ENCODE results near the gene GPR107. TPM values are rescaled to one million over a fixed set of nuclear protein-coding genes. Genes with fewer than 3 reads are reported as not detected.

GPR107 gene
- total RNA-seq, 4 donors from 2014 or later, result 24.6 to 41.8 (median 34.1) TPM

GRCh38 chr9:130171226-130172148 is 117.8 kb downstream of the GPR107 start:
- H3K27ac ChIP-seq, result peak overlapping the region; percentile 35
- H3K36me3 ChIP-seq, result peaks cover 2% of the 10 kb centered on the region
- 55% methylated on average over 21 of the region's 45 CpGs for WGBS
- no peak for DNase-seq (ENCODE audit: low spot score in 2 of 2)
- H3K4me1 ChIP-seq, result peaks cover 21% of the 10 kb centered on the region
- no peaks in the 10 kb centered on the region for H3K27me3 ChIP-seq
- H3K9me3 ChIP-seq, result no peaks in the 10 kb centered on the region
- TF ChIP-seq POLR2A (IDR thresholded peaks at IDR 0.05) (no peak), EP300 (IDR thresholded peaks at IDR 0.05) (no peak), POLR2AphosphoS5 (IDR thresholded peaks at IDR 0.05) (no peak)
- TF ChIP-seq, protein P1, sequence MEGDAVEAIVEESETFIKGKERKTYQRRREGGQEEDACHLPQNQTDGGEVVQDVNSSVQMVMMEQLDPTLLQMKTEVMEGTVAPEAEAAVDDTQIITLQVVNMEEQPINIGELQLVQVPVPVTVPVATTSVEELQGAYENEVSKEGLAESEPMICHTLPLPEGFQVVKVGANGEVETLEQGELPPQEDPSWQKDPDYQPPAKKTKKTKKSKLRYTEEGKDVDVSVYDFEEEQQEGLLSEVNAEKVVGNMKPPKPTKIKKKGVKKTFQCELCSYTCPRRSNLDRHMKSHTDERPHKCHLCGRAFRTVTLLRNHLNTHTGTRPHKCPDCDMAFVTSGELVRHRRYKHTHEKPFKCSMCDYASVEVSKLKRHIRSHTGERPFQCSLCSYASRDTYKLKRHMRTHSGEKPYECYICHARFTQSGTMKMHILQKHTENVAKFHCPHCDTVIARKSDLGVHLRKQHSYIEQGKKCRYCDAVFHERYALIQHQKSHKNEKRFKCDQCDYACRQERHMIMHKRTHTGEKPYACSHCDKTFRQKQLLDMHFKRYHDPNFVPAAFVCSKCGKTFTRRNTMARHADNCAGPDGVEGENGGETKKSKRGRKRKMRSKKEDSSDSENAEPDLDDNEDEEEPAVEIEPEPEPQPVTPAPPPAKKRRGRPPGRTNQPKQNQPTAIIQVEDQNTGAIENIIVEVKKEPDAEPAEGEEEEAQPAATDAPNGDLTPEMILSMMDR (IDR thresholded peaks at IDR 0.05), result no peak
- H3K4me3 ChIP-seq, result peak overlapping the region; percentile 69

DNA sequence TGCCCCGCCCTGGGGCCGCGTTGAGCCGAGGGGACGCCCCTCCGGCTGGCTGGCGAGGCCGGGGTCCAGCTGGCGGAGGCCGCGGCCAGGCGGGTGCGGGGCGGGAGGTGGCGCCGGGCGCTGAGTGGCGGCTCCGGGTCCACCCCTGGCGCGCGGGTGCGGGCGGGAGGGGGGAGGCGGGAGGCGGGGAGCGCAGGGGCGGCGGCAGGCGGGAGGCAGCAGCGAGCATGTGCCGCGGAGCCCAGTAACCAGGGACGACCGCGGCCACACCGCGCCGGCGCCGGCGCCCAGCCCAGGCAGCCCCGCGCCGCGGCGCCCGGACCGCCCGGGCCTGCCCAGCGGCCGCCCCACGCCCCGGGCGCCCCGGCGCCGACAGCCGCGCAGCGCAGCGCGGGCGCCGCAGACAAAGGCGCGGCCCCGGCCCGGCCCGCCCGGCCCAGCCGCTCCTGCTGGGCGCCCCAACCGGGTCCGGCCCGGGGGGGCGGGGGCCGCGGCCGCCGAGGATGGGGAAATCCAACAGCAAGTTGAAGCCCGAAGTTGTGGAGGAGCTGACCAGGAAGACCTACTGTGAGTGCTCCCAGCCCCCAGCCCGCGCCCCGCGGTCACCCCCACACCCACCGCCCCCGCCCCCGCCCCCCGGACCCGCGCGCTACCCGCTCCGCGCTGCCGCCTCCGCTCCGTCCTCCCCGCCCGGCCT is 118.6 kb downstream of the GPR107 start, which contains the start of gene NCS1:
NCS1 (plus strand) TSS at position 244 of the 697 bp plus-strand sequence; CDS start at position 504, 260 bp downstream.
- Histone ChIP-seq H3K4me1 (peaks cover 21% of the 10 kb centered on the region), H3K27ac (peak within 1 kb of the TSS; percentile 75), H3K27me3 (no peaks in the 10 kb centered on the region), H3K4me3 (peak within 1 kb of the TSS; percentile 69), H3K9me3 (no peaks in the 10 kb centered on the region), H3K36me3 (peaks cover 9% of the 10 kb centered on the region)
- no CpG with 5 or more reads among the region's 101 CpGs for WGBS
- TF ChIP-seq, protein P1 (IDR thresholded peaks at IDR 0.05), result no peak
- TF ChIP-seq EP300 (IDR thresholded peaks at IDR 0.05), result no peak
- no peak for DNase-seq (ENCODE audit: low spot score in 2 of 2)

- WGBS, result 19% methylated on average over 5 of the region's 57 CpGs
- peaks cover 21% of the 10 kb centered on the region for H3K4me1 ChIP-seq
- H3K9me3 ChIP-seq, result no peaks in the 10 kb centered on the region
- H3K4me3 ChIP-seq, result peak overlapping the region; percentile 69
- no peaks in the 10 kb centered on the region for H3K27me3 ChIP-seq
- peak overlapping the region; percentile 75 for H3K27ac ChIP-seq
- peaks cover 9% of the 10 kb centered on the region for H3K36me3 ChIP-seq
- DNase-seq (ENCODE audit: low spot score in 2 of 2), result no peak
- TF ChIP-seq EP300 (IDR thresholded peaks at IDR 0.05), result no peak
Observed at GRCh38 chr9:130172858-130173665, 119.4 kb downstream of the GPR107 start.

- TF ChIP-seq POLR2A (IDR thresholded peaks at IDR 0.05) (no peak), EP300 (IDR thresholded peaks at IDR 0.05) (no peak), POLR2AphosphoS5 (IDR thresholded peaks at IDR 0.05) (no peak)
- TF ChIP-seq, protein P1 (IDR thresholded peaks at IDR 0.05), result no peak
- peaks cover 21% of the 10 kb centered on the region for H3K4me1 ChIP-seq
- 40% methylated on average over 1 of the region's 9 CpGs for WGBS
- no peaks in the 10 kb centered on the region for H3K9me3 ChIP-seq
- H3K27ac ChIP-seq, result peak overlapping the region; percentile 75
- DNase-seq (ENCODE audit: low spot score in 2 of 2), result no peak
- H3K27me3 ChIP-seq, result no peaks in the 10 kb centered on the region
- peaks cover 9% of the 10 kb centered on the region for H3K36me3 ChIP-seq
- peak overlapping the region; percentile 69 for H3K4me3 ChIP-seq
Observed at GRCh38 chr9:130173666-130173983, 119.9 kb downstream of the GPR107 start.

DNA sequence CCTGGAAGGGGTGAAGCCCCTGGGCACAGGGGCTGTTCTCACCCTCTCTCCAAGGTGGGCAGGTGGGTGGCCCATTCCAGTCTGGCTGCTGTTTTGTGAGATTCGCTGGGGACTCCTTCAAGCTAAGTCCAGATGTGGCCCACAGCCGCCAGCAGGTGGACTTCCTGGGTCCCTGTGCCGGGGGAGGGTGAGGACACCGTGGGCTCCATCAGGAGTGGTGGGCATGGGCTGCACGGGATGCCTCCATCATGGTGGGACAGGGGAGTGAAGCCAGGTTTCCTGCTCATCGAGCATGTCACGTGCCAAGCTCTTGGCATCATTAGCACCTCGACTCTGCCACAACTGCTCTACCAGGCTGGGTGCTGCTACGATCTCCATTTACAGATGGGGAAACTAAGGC is 120.3 kb downstream of the GPR107 start:
- no peak overlapping the region for H3K27ac ChIP-seq
- H3K36me3 ChIP-seq, result peaks cover 9% of the 10 kb centered on the region
- H3K4me1 ChIP-seq, result peaks cover 21% of the 10 kb centered on the region
- H3K27me3 ChIP-seq, result no peaks in the 10 kb centered on the region
- H3K9me3 ChIP-seq, result no peaks in the 10 kb centered on the region
- 81% methylated on average over 5 of the region's 9 CpGs for WGBS
- peak overlapping the region; percentile 69 for H3K4me3 ChIP-seq
- DNase-seq (ENCODE audit: low spot score in 2 of 2), result no peak
- TF ChIP-seq POLR2AphosphoS5 (IDR thresholded peaks at IDR 0.05) (no peak), EP300 (IDR thresholded peaks at IDR 0.05) (no peak), POLR2A (IDR thresholded peaks at IDR 0.05) (no peak)
- TF ChIP-seq, protein P1 (IDR thresholded peaks at IDR 0.05), result no peak

Data from suprapubic skin (tissue), 4 donors.